Tibial nerve (tissue), 4 donors: ENCODE measurements around the gene PABPN1L. TPM values are rescaled to one million over a fixed set of nuclear protein-coding genes. Genes with fewer than 3 reads are reported as not detected.

Source experiments
- DNase-seq, 2 donors: peaks; one replicate each; pipeline ENCODE4 v3.0.0-alpha.2; 2019; ENCODE audit warnings: low spot score in 2 of 2
- H3K27ac ChIP-seq, 4 donors: fragments of 200-600 bp; sonication (generic) in 3 of 4; one replicate each; pipeline ENCODE4 v1.5.1; 2017 to 2019; ENCODE audit warnings: mild to moderate bottlenecking in 1 of 4
- H3K27me3 ChIP-seq, 2 donors: fragments of 200-600 bp; sonication (generic) in 1 of 2; one replicate each; pipeline versions ENCODE4 v1.5.1 to v1.6.0; 2017 to 2019
- H3K36me3 ChIP-seq, 3 donors: fragments of 200-600 bp; sonication (generic); one replicate each; pipeline ENCODE4 v1.5.1; 2018 to 2019
- H3K4me1 ChIP-seq, 4 donors: fragments of 200-600 bp; sonication (generic) in 3 of 4; one replicate each; pipeline ENCODE4 v1.5.1; 2017 to 2019
- H3K4me3 ChIP-seq, 4 donors: fragments of 200-600 bp; sonication (generic) in 3 of 4; one replicate each; pipeline ENCODE4 v1.5.1; 2017 to 2019; ENCODE audit warnings: mild to moderate bottlenecking in 1 of 4, moderate library complexity in 1 of 4
- H3K9me3 ChIP-seq, 4 donors: fragments of 200-600 bp; sonication (generic) in 3 of 4; one replicate each; pipeline ENCODE4 v1.5.1; 2017 to 2019
- EP300 ChIP-seq, 2 donors: sonication (generic); formaldehyde crosslinking; IDR thresholded peaks; one replicate each; pipeline ENCODE4 v1.6.1; 2017; ENCODE audit warnings: antibody characterized with exemption in 2 of 2, mild to moderate bottlenecking in 1 of 2
- POLR2A ChIP-seq, 2 donors: fragments of 450-650 bp; IDR thresholded peaks; one replicate each; pipeline ENCODE4 v1.6.1; 2017; ENCODE audit warnings: antibody characterized with exemption in 2 of 2, mild to moderate bottlenecking in 2 of 2, moderate library complexity in 2 of 2
- WGBS, 2 donors: methylation state at CpG; one replicate each; pipeline ENCODE4 v1.1.5; 2018; 5-methylcytosine and 5-hydroxymethylcytosine counted together
- total RNA-seq, 4 donors: library from RNA; depleted of rRNA; stranded (reverse); fragments of >200 nt; gene quantifications; one replicate each; pipeline ENCODE4 v1.1.0, GENCODE V29; 2016
- TF ChIP-seq, protein P1 (sequence below), 5 experiments: fragments of 200-600 bp in 3 of 5; fragments of 450-650 bp in 2 of 5; sonication (generic) in 3 of 5; IDR thresholded peaks; one replicate each; pipeline ENCODE4 v1.5.1; 2016 to 2019; ENCODE audit warnings: antibody characterized with exemption in 5 of 5, mild to moderate bottlenecking in 3 of 5, moderate library complexity in 2 of 5

Gene PABPN1L
- total RNA-seq, 4 donors from 2014 or later, result not detected

GRCh38 chr16:88835818-88836217, 30.6 kb downstream of the PABPN1L start:
- no peaks in the 10 kb centered on the region for H3K27me3 ChIP-seq
- no peak for DNase-seq
- no peaks in the 10 kb centered on the region for H3K9me3 ChIP-seq
- peaks cover 0 to 76% (median 10%) of the 10 kb centered on the region in 3 donors for H3K36me3 ChIP-seq
- no peaks in the 10 kb centered on the region for H3K4me1 ChIP-seq
- 91 to 94% methylated on average over 33 of the region's 33 CpGs for WGBS, 2 donors
- no peak overlapping the region for H3K27ac ChIP-seq
- no peak for TF ChIP-seq POLR2A (IDR thresholded peaks at IDR 0.05)
- no peak overlapping the region for H3K4me3 ChIP-seq

GRCh38 chr16:88835383-88835782, 31.1 kb downstream of the PABPN1L start:
- TF ChIP-seq, protein P1, sequence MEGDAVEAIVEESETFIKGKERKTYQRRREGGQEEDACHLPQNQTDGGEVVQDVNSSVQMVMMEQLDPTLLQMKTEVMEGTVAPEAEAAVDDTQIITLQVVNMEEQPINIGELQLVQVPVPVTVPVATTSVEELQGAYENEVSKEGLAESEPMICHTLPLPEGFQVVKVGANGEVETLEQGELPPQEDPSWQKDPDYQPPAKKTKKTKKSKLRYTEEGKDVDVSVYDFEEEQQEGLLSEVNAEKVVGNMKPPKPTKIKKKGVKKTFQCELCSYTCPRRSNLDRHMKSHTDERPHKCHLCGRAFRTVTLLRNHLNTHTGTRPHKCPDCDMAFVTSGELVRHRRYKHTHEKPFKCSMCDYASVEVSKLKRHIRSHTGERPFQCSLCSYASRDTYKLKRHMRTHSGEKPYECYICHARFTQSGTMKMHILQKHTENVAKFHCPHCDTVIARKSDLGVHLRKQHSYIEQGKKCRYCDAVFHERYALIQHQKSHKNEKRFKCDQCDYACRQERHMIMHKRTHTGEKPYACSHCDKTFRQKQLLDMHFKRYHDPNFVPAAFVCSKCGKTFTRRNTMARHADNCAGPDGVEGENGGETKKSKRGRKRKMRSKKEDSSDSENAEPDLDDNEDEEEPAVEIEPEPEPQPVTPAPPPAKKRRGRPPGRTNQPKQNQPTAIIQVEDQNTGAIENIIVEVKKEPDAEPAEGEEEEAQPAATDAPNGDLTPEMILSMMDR (IDR thresholded peaks at IDR 0.05), result no peak
- TF ChIP-seq EP300 (IDR thresholded peaks at IDR 0.05) (peak in 1 of 2 donors; percentile 12), POLR2A (IDR thresholded peaks at IDR 0.05) (no peak)
- H3K4me3 ChIP-seq, result no peak overlapping the region
- H3K9me3 ChIP-seq, result no peaks in the 10 kb centered on the region
- peaks cover 0 to 76% (median 10%) of the 10 kb centered on the region in 3 donors for H3K36me3 ChIP-seq
- no peaks in the 10 kb centered on the region for H3K27me3 ChIP-seq
- WGBS, 2 donors, result 77 to 86% methylated on average over 11 of the region's 11 CpGs
- DNase-seq, result peak in 1 of 2 donors; percentile 16
- H3K27ac ChIP-seq, result no peak overlapping the region
- H3K4me1 ChIP-seq, result no peaks in the 10 kb centered on the region

DNA sequence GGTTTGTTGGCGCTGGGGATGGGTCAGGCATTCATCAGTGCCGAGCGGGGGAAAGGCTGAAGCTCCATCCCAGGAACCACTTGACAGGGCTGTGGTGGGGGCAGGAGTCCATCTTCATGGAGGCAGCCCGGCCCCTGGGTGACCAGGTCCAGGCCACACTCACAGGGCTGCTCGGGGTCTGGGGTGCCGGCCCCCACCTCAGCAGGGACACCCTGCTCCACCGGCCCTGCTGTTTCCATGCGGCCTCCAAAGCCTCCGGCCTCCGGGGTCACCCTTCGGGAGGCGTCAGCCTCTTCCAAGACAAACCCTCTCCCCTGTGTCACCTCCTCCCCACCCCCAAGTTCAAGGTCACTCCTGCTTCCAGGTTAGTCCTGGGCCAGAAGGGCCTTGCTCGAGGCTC, 31.8 kb downstream of the PABPN1L start:
- Histone ChIP-seq H3K4me3 (no peak overlapping the region), H3K27me3 (no peaks in the 10 kb centered on the region), H3K27ac (peak overlapping the region in 1 of 4 donors; percentile 29), H3K9me3 (no peaks in the 10 kb centered on the region), H3K36me3 (peaks cover 0 to 74% (median 5%) of the 10 kb centered on the region in 3 donors), H3K4me1 (no peaks in the 10 kb centered on the region)
- no peak for TF ChIP-seq EP300 (IDR thresholded peaks at IDR 0.05)
- 88 to 92% methylated on average over 9 to 13 of the region's 13 CpGs for WGBS, 2 donors
- no peak for DNase-seq

DNA sequence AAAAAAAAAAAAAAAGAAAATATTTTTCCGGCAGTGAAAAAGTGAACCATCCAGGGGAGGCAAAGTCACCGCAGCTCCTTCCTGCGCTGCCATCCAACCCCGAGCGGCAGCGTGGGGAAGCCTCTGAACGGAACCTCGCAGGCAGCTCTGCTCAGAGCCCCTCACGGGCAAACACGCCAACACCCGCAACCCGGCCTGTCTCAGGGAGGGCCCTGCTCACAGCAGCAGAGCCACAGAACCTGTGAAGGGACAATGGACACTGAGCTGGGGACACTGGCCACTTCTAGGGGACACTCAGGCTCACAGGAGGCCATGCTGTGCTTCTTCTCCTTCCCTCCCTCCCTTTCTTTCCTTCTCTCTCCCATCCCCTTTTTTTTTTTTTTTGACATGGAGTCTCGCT, 33.4 kb downstream of the PABPN1L start:
- H3K36me3 ChIP-seq, result peaks cover 0 to 74% (median 0%) of the 10 kb centered on the region in 3 donors
- DNase-seq, result no peak
- no peaks in the 10 kb centered on the region for H3K27me3 ChIP-seq
- H3K4me3 ChIP-seq, result no peak overlapping the region
- no peak overlapping the region for H3K27ac ChIP-seq
- 86 to 94% methylated on average over 13 of the region's 13 CpGs for WGBS, 2 donors
- H3K4me1 ChIP-seq, result no peaks in the 10 kb centered on the region
- no peaks in the 10 kb centered on the region for H3K9me3 ChIP-seq
- TF ChIP-seq, protein P1 (IDR thresholded peaks at IDR 0.05), result no peak
- TF ChIP-seq POLR2A (IDR thresholded peaks at IDR 0.05) (no peak), EP300 (IDR thresholded peaks at IDR 0.05) (no peak)

DNA sequence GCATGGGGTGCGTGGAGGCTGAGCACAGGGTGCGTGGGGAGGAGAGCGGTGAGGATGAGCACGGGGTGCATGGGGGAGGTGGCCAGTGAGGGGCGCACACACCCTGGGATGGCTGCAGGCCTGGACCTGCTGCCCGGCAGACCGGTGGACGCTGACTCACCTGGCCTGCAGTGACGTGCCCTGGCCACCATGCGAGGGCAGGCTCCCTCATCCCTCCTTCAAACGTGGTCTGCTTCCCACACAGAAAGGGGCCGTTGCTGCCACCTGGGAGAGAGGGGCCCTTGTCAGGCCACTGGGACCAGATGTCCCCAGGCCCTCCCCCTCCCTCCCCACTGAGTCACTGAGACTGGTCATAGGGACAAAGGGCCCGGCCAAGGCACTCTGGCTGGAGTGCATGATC, 34.6 kb downstream of the PABPN1L start:
- Histone ChIP-seq H3K27me3 (no peaks in the 10 kb centered on the region), H3K4me3 (no peak overlapping the region), H3K27ac (no peak overlapping the region), H3K36me3 (peaks cover 0 to 76% (median 0%) of the 10 kb centered on the region in 3 donors), H3K4me1 (no peaks in the 10 kb centered on the region), H3K9me3 (no peaks in the 10 kb centered on the region)
- DNase-seq, result no peak
- TF ChIP-seq, protein P1 (IDR thresholded peaks at IDR 0.05), result no peak
- 64 to 75% methylated on average over 13 of the region's 13 CpGs for WGBS, 2 donors

- Histone ChIP-seq H3K27me3 (no peaks in the 10 kb centered on the region), H3K36me3 (peaks cover 0 to 80% (median 0%) of the 10 kb centered on the region in 3 donors), H3K4me1 (no peaks in the 10 kb centered on the region), H3K4me3 (no peak overlapping the region), H3K9me3 (no peaks in the 10 kb centered on the region), H3K27ac (peak overlapping the region in 1 of 4 donors; percentile 23)
- no peak for TF ChIP-seq EP300 (IDR thresholded peaks at IDR 0.05)
- TF ChIP-seq POLR2A (IDR thresholded peaks at IDR 0.05), result no peak
- TF ChIP-seq, protein P1 (IDR thresholded peaks at IDR 0.05), result no peak
- no peak for DNase-seq
- 90 to 93% methylated on average over 13 to 14 of the region's 14 CpGs for WGBS, 2 donors
Measured at GRCh38 chr16:88830783-88831182, 35.7 kb downstream of the PABPN1L start.
